GM12892 (cell line): ENCODE results near the gene SLC8B1.

Experiments
- POLR2A ChIP-seq: IDR thresholded peaks from 2 replicates; pipeline ENCODE4 v1.6.1; 2011; ENCODE audit warnings: low read depth, low read length, control low read depth
- POLR2AphosphoS5 ChIP-seq: IDR thresholded peaks from 2 replicates; pipeline ENCODE4 v1.6.1; 2011; ENCODE audit warnings: low read depth, low read length, control low read depth
- TAF1 ChIP-seq: IDR thresholded peaks from 2 replicates; pipeline ENCODE4 v1.6.1; 2011; ENCODE audit warnings: low read depth, mild to moderate bottlenecking, control low read depth, low read length, borderline replicate concordance

GRCh38 chr12:113328368-113328889, 6.5 kb downstream of the SLC8B1 start:
- TF ChIP-seq POLR2AphosphoS5 = no peak
- TF ChIP-seq POLR2A = no peak
- no peak for TF ChIP-seq TAF1
